Fibroblast of skin of abdomen (primary cell): ENCODE measurements around the gene PRTFDC1.
A peak's percentile ranks its signal among the peaks of the same experiment; 100 is the strongest.
"Not testable (repeated sequence)": the region's sequence is repeated elsewhere in the genome, so short reads cannot be mapped to it uniquely, and the experiment has no call there.

Experiments
- DNase-seq: peaks from one replicate; pipeline ENCODE4 v3.0.0-alpha.2; 2013

The PRTFDC1 gene

GRCh38 chr10:24841530-24841929, 110.9 kb downstream of the PRTFDC1 start:
- DNase-seq: no peak

DNA sequence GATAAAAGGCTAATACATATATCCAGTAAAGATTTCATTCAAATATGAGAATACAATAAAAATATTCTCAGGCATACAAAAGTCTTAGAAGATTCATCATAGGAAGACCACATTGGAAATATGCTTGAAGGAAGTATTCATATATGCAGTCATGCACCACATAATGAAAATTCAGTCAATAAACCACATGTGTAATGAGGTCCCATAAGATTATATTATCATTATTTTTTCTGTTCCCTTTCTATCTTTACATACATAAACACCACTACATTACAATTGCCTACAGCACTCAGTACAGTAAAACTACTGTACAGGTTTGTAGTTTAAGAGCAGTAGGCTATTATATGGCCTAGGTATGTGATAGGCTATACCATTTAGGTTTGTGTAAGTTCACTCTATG, 111.6 kb downstream of the PRTFDC1 start:
- DNase-seq: no peak

GRCh38 chr10:24837781-24838180, 114.6 kb downstream of the PRTFDC1 start:
- DNase-seq: not testable (repeated sequence)

- no peak for DNase-seq
Measured at GRCh38 chr10:24834869-24835268, 117.5 kb downstream of the PRTFDC1 start.

DNA sequence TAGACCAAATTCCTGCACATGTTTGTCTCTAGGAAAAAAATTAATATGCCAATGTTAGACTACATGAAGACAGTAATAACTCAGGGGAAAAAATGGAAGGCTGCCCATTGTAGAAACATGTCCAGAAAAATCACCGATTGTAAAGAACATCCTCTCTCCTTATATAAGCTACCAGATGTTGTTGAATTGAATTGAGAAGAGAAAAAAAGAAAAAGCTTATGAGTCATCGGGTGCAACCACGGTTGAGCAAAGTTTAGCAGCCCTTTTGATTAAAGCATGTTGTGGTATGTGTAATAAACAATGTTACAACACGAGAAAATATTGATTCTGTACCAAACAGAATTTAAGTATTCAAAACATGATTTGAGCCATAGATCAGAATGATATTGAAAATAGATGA, 126.4 kb downstream of the PRTFDC1 start:
- DNase-seq: peak; percentile 80

GRCh38 chr10:24825551-24825950, 126.9 kb downstream of the PRTFDC1 start:
- DNase-seq: peak; percentile 39

GRCh38 chr10:24824536-24824935, 127.9 kb downstream of the PRTFDC1 start:
- no peak for DNase-seq

DNA sequence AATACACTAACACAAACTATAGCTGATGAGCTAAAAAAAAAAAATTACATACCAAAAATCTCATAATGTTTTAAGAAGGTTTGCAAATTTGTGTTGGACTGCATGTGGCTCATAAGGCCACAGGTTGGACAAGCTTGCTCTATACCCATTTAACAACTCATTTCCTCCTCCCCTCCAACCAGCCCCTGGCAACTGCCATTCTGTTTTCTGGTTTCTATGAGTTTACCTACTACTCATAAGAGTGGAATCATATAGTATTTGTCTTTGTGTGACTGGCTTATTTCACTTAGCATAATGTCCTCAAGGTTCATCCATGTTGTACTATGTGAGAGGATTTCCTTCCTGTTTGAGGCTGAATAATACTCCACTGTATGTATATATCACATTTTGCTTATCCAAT, 128.3 kb downstream of the PRTFDC1 start:
- no peak for DNase-seq

DNA sequence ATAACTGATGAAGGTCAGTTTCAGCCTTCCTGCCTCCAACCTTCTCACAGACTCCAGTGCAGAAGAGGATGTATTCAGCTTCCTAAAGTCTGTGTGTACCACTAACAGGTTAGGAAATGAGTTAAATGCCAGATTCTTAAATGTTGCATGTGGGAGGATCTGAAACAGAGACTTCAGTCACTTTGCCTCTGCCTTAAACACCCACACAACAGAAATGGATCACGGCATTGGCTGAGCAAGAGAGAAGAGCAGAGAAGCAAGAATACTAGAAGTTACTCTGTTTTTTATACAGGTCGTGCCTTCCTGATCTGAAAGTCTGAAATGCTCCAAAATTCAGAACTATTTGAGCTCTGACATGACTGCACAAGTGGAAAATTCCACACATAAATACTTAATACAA, 129.8 kb downstream of the PRTFDC1 start:
- DNase-seq: no peak

- no peak for DNase-seq
Measured at GRCh38 chr10:24821986-24822385, 130.4 kb downstream of the PRTFDC1 start.

DNA sequence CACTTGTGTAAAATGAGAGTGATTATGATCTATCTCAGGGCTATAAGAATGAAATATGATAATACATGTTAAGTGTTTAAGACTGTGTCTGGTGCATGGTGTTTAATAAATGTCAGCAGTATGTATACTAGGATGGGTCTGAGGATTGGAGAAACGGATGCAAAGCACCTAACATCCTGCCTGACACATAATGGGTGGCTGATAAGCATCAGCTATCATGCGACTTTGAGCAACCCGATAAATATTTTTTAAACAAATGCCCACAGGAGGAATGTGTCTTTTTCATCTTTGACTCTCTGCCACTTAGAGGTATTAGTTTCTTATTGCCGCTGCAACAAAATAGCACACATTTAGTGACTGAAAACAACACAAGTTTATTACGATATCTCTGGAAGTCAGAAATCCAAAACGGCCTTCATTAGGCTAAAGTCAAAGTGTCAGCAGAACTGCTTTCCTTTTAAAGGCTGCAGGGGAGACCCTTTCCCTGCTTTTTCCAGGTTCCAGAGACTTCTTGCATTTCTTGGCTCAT, 135.5 kb downstream of the PRTFDC1 start:
- DNase-seq: no peak

DNA sequence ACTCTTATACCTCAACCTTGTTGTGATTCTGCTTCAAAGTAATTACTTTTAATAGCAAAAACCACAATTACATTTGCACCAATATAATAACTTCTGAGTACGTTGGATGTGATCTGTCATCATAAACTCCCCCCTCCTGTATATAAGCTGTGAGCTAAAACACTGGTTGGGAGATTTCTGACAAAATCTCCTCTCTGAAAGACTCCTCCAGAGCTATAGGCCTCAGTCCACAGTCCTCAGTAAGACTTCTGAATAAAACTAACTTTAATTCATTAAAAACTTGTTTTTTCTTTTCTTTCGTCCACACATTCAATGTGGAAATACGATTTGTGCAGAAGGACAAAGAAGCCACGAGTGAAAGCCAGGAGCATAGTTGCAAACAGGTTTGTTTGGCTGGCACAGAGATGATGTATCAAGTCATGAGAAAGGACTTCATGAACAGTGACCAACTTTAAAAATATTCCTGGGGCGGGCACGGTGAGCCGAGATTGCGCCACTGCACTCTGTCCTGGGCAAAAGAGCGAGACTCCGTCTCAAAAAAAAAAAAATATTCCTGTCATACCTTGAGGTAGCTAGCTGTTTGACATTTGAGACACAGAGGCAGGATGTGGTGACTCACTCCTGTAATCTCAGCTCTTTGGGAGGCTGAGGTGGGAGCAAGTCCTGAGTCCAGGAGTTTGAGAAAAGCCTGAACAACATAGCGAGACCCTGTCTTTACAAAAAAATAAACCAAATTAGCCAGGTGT, 137.7 kb downstream of the PRTFDC1 start:
- peak; percentile 21 for DNase-seq

- DNase-seq: no peak
Measured at GRCh38 chr10:24813856-24814255, 138.6 kb downstream of the PRTFDC1 start.

- DNase-seq: no peak
Measured at GRCh38 chr10:24806262-24806661, 146.1 kb downstream of the PRTFDC1 start.

DNA sequence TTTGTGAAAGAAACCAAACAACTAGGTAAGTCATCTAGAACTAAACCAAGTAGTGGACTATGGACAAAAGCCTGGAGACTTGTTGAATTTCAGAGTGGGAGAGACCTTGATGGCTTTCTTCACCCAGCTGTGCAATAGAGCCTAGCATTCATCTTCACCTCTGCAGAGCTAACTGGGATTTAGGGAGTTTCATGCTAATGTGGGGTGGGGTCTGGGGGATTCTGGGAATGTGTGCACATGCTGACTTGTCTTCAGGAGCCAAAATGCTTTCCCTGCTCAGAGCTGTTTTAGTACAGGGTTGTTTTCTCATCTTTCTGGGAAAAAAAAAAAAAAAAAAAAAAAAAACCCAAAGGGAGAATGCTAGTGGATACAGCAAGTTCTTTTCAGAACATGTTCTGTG, 147.4 kb downstream of the PRTFDC1 start:
- DNase-seq: no peak

DNA sequence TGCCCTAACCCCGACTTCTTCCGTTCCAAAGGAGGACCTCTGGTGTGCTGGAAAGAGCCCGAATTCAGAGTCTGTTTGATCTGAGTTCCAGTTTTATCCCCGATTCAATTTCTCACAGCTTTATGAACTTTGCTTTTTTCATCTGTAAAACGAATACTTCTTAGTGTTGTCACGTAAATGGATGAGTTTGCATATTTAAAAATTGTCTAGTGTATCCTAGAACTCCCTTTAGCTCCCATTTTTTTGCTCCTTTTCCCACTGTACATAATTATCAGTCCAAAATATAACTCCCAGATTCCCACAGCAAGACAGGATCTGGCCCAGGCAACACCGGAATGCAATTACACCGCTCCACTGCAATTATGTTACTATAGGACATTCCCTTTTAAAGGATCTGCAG, 148.0 kb downstream of the PRTFDC1 start:
- no peak for DNase-seq

- DNase-seq: no peak
Measured at GRCh38 chr10:24802378-24802777, 150.0 kb downstream of the PRTFDC1 start.

GRCh38 chr10:24800861-24801260, 151.5 kb downstream of the PRTFDC1 start:
- DNase-seq: no peak
